ENCODE data around the gene LRP1B. TPM values are rescaled to one million over a fixed set of nuclear protein-coding genes. Genes with fewer than 3 reads are reported as not detected.

Gene LRP1B
- total RNA-seq: 8.8 TPM

- TF ChIP-seq POLR2AphosphoS5 (IDR thresholded peaks at IDR 0.05; ENCODE audit: insufficient read depth in 1 of 2, low read depth in 1 of 2) (peak in 1 of 2 donors; percentile 26), POLR2A (IDR thresholded peaks at IDR 0.05) (no peak), CTCF (IDR thresholded peaks at IDR 0.05) (no peak)
- H3K9me3 ChIP-seq: no peaks in the 10 kb centered on the region
- H3K4me1 ChIP-seq: no peaks in the 10 kb centered on the region
- no peak for DNase-seq (ENCODE audit: extremely low spot score in 2 of 2)
- intact Hi-C loops (cut with DNase I): no loop called here
- H3K27me3 ChIP-seq: no peaks in the 10 kb centered on the region
- peak within 1 kb of the TSS; percentile 59 for H3K27ac ChIP-seq
- peak within 1 kb of the TSS; percentile 47 to 58 for H3K4me3 ChIP-seq
- no peaks in the 10 kb centered on the region for H3K36me3 ChIP-seq
Measured at GRCh38 chr2:142131010-142131669, at the start of gene LRP1B. Gene LRP1B, minus strand, starts transcription at chr2:142131016. Its CDS starts 287 bp downstream, at chr2:142130729.

GRCh38 chr2:142179686-142180085, 48.9 kb upstream of the LRP1B start:
- intact Hi-C loops (cut with DNase I): no loop called here

GRCh38 chr2:142178604-142179003, 47.8 kb upstream of the LRP1B start:
- DNase-seq (ENCODE audit: extremely low spot score in 2 of 2): no peak
- TF ChIP-seq POLR2AphosphoS5 (IDR thresholded peaks at IDR 0.05; ENCODE audit: insufficient read depth in 1 of 2, low read depth in 1 of 2) (no peak), CTCF (IDR thresholded peaks at IDR 0.05) (no peak), POLR2A (IDR thresholded peaks at IDR 0.05) (no peak)
- no peaks in the 10 kb centered on the region for H3K27me3 ChIP-seq
- H3K4me1 ChIP-seq: no peaks in the 10 kb centered on the region
- H3K27ac ChIP-seq: no peak overlapping the region
- H3K4me3 ChIP-seq: no peak overlapping the region
- H3K36me3 ChIP-seq: no peaks in the 10 kb centered on the region
- H3K9me3 ChIP-seq: no peaks in the 10 kb centered on the region
- intact Hi-C loops (cut with DNase I): no loop called here

More at GRCh38 chr2:142179686-142180085, 48.9 kb upstream of the LRP1B start:
- Histone ChIP-seq H3K4me1 (no peaks in the 10 kb centered on the region), H3K27ac (no peak overlapping the region), H3K9me3 (no peaks in the 10 kb centered on the region), H3K4me3 (no peak overlapping the region), H3K27me3 (no peaks in the 10 kb centered on the region), H3K36me3 (no peaks in the 10 kb centered on the region)
- TF ChIP-seq CTCF (IDR thresholded peaks at IDR 0.05) (no peak), POLR2AphosphoS5 (IDR thresholded peaks at IDR 0.05; ENCODE audit: insufficient read depth in 1 of 2, low read depth in 1 of 2) (no peak), POLR2A (IDR thresholded peaks at IDR 0.05) (no peak)
- DNase-seq (ENCODE audit: extremely low spot score in 2 of 2): no peak

- H3K36me3 ChIP-seq: no peaks in the 10 kb centered on the region
- TF ChIP-seq CTCF (IDR thresholded peaks at IDR 0.05) (no peak), POLR2AphosphoS5 (IDR thresholded peaks at IDR 0.05; ENCODE audit: insufficient read depth in 1 of 2, low read depth in 1 of 2) (no peak), POLR2A (IDR thresholded peaks at IDR 0.05) (no peak)
- H3K27me3 ChIP-seq: no peaks in the 10 kb centered on the region
- H3K4me3 ChIP-seq: no peak overlapping the region
- no peak for DNase-seq (ENCODE audit: extremely low spot score in 2 of 2)
- H3K27ac ChIP-seq: no peak overlapping the region
- H3K9me3 ChIP-seq: no peaks in the 10 kb centered on the region
- H3K4me1 ChIP-seq: no peaks in the 10 kb centered on the region
- intact Hi-C loops (cut with DNase I): no loop called here
Measured at GRCh38 chr2:142176941-142177340, 46.1 kb upstream of the LRP1B start.

GRCh38 chr2:142175813-142176338, 45.1 kb upstream of the LRP1B start:
- no peaks in the 10 kb centered on the region for H3K4me1 ChIP-seq
- no peak overlapping the region for H3K4me3 ChIP-seq
- TF ChIP-seq CTCF (IDR thresholded peaks at IDR 0.05) (no peak), POLR2AphosphoS5 (IDR thresholded peaks at IDR 0.05; ENCODE audit: insufficient read depth in 1 of 2, low read depth in 1 of 2) (no peak), POLR2A (IDR thresholded peaks at IDR 0.05) (no peak)
- H3K27ac ChIP-seq: no peak overlapping the region
- H3K27me3 ChIP-seq: no peaks in the 10 kb centered on the region
- DNase-seq (ENCODE audit: extremely low spot score in 2 of 2): no peak
- no peaks in the 10 kb centered on the region for H3K36me3 ChIP-seq
- no peaks in the 10 kb centered on the region for H3K9me3 ChIP-seq
- intact Hi-C loops (cut with DNase I): no loop called here

All from vagina (tissue), 2 donors.